MCF 10A (cell line): ENCODE data around the gene FHL1. TPM values are rescaled to one million over a fixed set of nuclear protein-coding genes. Genes with fewer than 3 reads are reported as not detected.

Experiments used
- BruUV-seq: library from RNA; stranded (reverse); fragments of 400-500 nt; replicated peaks from 2 replicates; lab custom pipeline; 2021; lab: Mats Ljungman, UMichigan
- CTCF ChIA-PET: fragments of 300-600 bp; sonication (Branson Sonifier 250); formaldehyde crosslinking; extraction: SDS; loops from one replicate; lab custom pipeline; 2021; ENCODE audit warnings: antibody characterized with exemption, inconsistent platforms; lab: Yijun Ruan, JAX
- POLR2A ChIA-PET: fragments of 300-600, 350-650 bp; sonication (Branson Sonifier 250); formaldehyde crosslinking; extraction: SDS; loops from one replicate; lab custom pipeline; 2020; ENCODE audit warnings: antibody characterized with exemption, inconsistent platforms; lab: Yijun Ruan, JAX
- DNase-seq: peaks from one replicate; pipeline ENCODE4 v3.0.0-alpha.2; 2018; ENCODE audit not compliant: unreplicated experiment
- H3K27ac Mint-ChIP-seq: one replicate; pipeline ENCODE4 v1.8.0; 2022; ENCODE audit warnings: mild to moderate bottlenecking, low read depth, mixed read lengths; ENCODE audit not compliant: unreplicated experiment
- H3K27me3 Mint-ChIP-seq: one replicate; pipeline ENCODE4 v1.8.0; 2022; ENCODE audit warnings: mixed read lengths; ENCODE audit not compliant: insufficient read depth, unreplicated experiment
- H3K36me3 Mint-ChIP-seq: one replicate; pipeline ENCODE4 v1.8.0; 2022; ENCODE audit warnings: mild to moderate bottlenecking, moderate library complexity, mixed read lengths; ENCODE audit not compliant: insufficient read depth, unreplicated experiment
- H3K4me1 Mint-ChIP-seq: one replicate; pipeline ENCODE4 v1.8.0; 2022; ENCODE audit warnings: mixed read lengths; ENCODE audit not compliant: insufficient read depth, unreplicated experiment
- H3K4me3 Mint-ChIP-seq: one replicate; pipeline ENCODE4 v1.8.0; 2022; ENCODE audit warnings: mild to moderate bottlenecking, moderate library complexity, mixed read lengths; ENCODE audit not compliant: unreplicated experiment
- H3K9me3 Mint-ChIP-seq: one replicate; pipeline ENCODE4 v1.8.0; 2022; ENCODE audit warnings: mixed read lengths; ENCODE audit not compliant: unreplicated experiment
- CTCF ChIP-seq: fragments of 200-600 bp; IDR thresholded peaks from one replicate; pipeline ENCODE4 v1.8.0; 2022; ENCODE audit warnings: antibody characterized with exemption, mild to moderate bottlenecking; ENCODE audit not compliant: unreplicated experiment
- intact Hi-C: fragments of 100-400 bp; cut with micrococcal nuclease; formaldehyde crosslinking; loops from 2 replicates; pipeline ENCODE4 v1.14.1; 2022
- total RNA-seq: library from RNA; stranded (reverse); gene quantifications from 2 replicates; pipeline ENCODE4 v1.2.3, GENCODE V29; 2022

Gene FHL1
- total RNA-seq, 1 experiment from 2014 or later: 16.6 TPM

- Mint-ChIP-seq H3K27me3 (peaks cover 72% of the 10 kb centered on the region), H3K36me3 (peaks cover 6% of the 10 kb centered on the region), H3K4me3 (no peak overlapping the region), H3K27ac (no peak overlapping the region), H3K9me3 (no peaks in the 10 kb centered on the region), H3K4me1 (peaks cover 11% of the 10 kb centered on the region)
- no peak for DNase-seq
- POLR2A ChIA-PET: no interaction called here
- CTCF ChIA-PET: interaction anchor here (0.6 to 0.7 kb wide), 2 partner anchors 11 to 59 kb away, joined by 4 read pairs; no protein-coding TSS in a partner anchor
- intact Hi-C loops: no loop called here
- TF ChIP-seq CTCF: no peak
- no TSS peak for BruUV-seq
These were observed 45.6 kb downstream of the FHL1 start for GRCh38 chrX:136192839-136193414.

GRCh38 chrX:136193771-136194170, 46.4 kb downstream of the FHL1 start:
- Mint-ChIP-seq H3K27me3 (peaks cover 78% of the 10 kb centered on the region), H3K27ac (no peak overlapping the region), H3K4me1 (peaks cover 11% of the 10 kb centered on the region), H3K36me3 (peaks cover 6% of the 10 kb centered on the region), H3K4me3 (no peak overlapping the region), H3K9me3 (no peaks in the 10 kb centered on the region)
- CTCF ChIA-PET: no interaction called here
- TF ChIP-seq CTCF: no peak
- DNase-seq: no peak
- intact Hi-C loops: no loop called here
- POLR2A ChIA-PET: no interaction called here
- no TSS peak for BruUV-seq

- H3K4me1 Mint-ChIP-seq: peaks cover 11% of the 10 kb centered on the region
- no TSS peak for BruUV-seq
- CTCF ChIA-PET: no interaction called here
These were observed 47.2 kb downstream of the FHL1 start for GRCh38 chrX:136194536-136194935.

GRCh38 chrX:136195247-136195646, 47.9 kb downstream of the FHL1 start:
- CTCF ChIA-PET: no interaction called here
- no peak overlapping the region for H3K27ac Mint-ChIP-seq

More at GRCh38 chrX:136194536-136194935, 47.2 kb downstream of the FHL1 start:
- peaks cover 6% of the 10 kb centered on the region for H3K36me3 Mint-ChIP-seq
- no peak overlapping the region for H3K4me3 Mint-ChIP-seq
- no peak for TF ChIP-seq CTCF
- POLR2A ChIA-PET: no interaction called here
- DNase-seq: no peak
- H3K27ac Mint-ChIP-seq: no peak overlapping the region
- peaks cover 84% of the 10 kb centered on the region for H3K27me3 Mint-ChIP-seq
- intact Hi-C loops: no loop called here
- no peaks in the 10 kb centered on the region for H3K9me3 Mint-ChIP-seq

More at GRCh38 chrX:136195247-136195646, 47.9 kb downstream of the FHL1 start:
- Mint-ChIP-seq H3K4me3 (no peak overlapping the region), H3K36me3 (peaks cover 2% of the 10 kb centered on the region), H3K27me3 (peaks cover 79% of the 10 kb centered on the region), H3K9me3 (no peaks in the 10 kb centered on the region), H3K4me1 (peaks cover 11% of the 10 kb centered on the region)
- no peak for TF ChIP-seq CTCF
- no TSS peak for BruUV-seq
- intact Hi-C loops: no loop called here
- no peak for DNase-seq
- POLR2A ChIA-PET: no interaction called here
